Raji (cell line): ENCODE data around the gene PHOSPHO2.

Experiments used
- POLR2A ChIP-seq: IDR thresholded peaks from 2 replicates; pipeline ENCODE4 v1.6.1; 2011; ENCODE audit warnings: low read depth, low read length, control low read depth; ENCODE audit not compliant: insufficient read depth

The PHOSPHO2 gene

GRCh38 chr2:169734169-169734847 lies 40.0 kb downstream of the PHOSPHO2 start:
- no peak for TF ChIP-seq POLR2A

- TF ChIP-seq POLR2A: no peak
Measured at GRCh38 chr2:169735623-169736022, 41.4 kb downstream of the PHOSPHO2 start.

GRCh38 chr2:169736902-169737301 lies 42.6 kb downstream of the PHOSPHO2 start:
- no peak for TF ChIP-seq POLR2A

- TF ChIP-seq POLR2A: no peak
Measured at GRCh38 chr2:169738566-169739229, 44.4 kb downstream of the PHOSPHO2 start.

- no peak for TF ChIP-seq POLR2A
Measured at GRCh38 chr2:169739351-169739750, 45.1 kb downstream of the PHOSPHO2 start.

- TF ChIP-seq POLR2A: no peak
Measured at GRCh38 chr2:169743549-169743948, 49.3 kb downstream of the PHOSPHO2 start.

- no peak for TF ChIP-seq POLR2A
Measured at GRCh38 chr2:169746240-169746639, 52.0 kb downstream of the PHOSPHO2 start.

- no peak for TF ChIP-seq POLR2A
Measured at GRCh38 chr2:169748319-169748718, 54.0 kb downstream of the PHOSPHO2 start.
